ENCODE measurements around the gene UMAD1.

Gene UMAD1

GRCh38 chr7:7869651-7870050 lies 229.1 kb downstream of the UMAD1 start:
- Mint-ChIP-seq H3K4me1 (ENCODE audit: low read depth) (no peaks in the 10 kb centered on the region), H3K4me3 (no peak overlapping the region), H3K27me3 (no peaks in the 10 kb centered on the region), H3K9me3 (no peaks in the 10 kb centered on the region), H3K36me3 (ENCODE audit: low read depth) (peaks cover 7% of the 10 kb centered on the region), H3K27ac (no peak overlapping the region)
- no peak for DNase-seq

- no peak for DNase-seq
- no peaks in the 10 kb centered on the region for H3K4me1 Mint-ChIP-seq (ENCODE audit: low read depth)
- no peak overlapping the region for H3K4me3 Mint-ChIP-seq
- no peaks in the 10 kb centered on the region for H3K9me3 Mint-ChIP-seq
- no peak overlapping the region for H3K27ac Mint-ChIP-seq
- peaks cover 10% of the 10 kb centered on the region for H3K36me3 Mint-ChIP-seq (ENCODE audit: low read depth)
- no peaks in the 10 kb centered on the region for H3K27me3 Mint-ChIP-seq
These were observed 230.0 kb downstream of the UMAD1 start for GRCh38 chr7:7870555-7870954.

- no peaks in the 10 kb centered on the region for H3K9me3 Mint-ChIP-seq
- no peaks in the 10 kb centered on the region for H3K4me1 Mint-ChIP-seq (ENCODE audit: low read depth)
- no peak overlapping the region for H3K4me3 Mint-ChIP-seq
- peaks cover 16% of the 10 kb centered on the region for H3K36me3 Mint-ChIP-seq (ENCODE audit: low read depth)
- no peaks in the 10 kb centered on the region for H3K27me3 Mint-ChIP-seq
- DNase-seq, result no peak
- no peak overlapping the region for H3K27ac Mint-ChIP-seq
These were observed 235.9 kb downstream of the UMAD1 start for GRCh38 chr7:7876419-7876818.

DNA sequence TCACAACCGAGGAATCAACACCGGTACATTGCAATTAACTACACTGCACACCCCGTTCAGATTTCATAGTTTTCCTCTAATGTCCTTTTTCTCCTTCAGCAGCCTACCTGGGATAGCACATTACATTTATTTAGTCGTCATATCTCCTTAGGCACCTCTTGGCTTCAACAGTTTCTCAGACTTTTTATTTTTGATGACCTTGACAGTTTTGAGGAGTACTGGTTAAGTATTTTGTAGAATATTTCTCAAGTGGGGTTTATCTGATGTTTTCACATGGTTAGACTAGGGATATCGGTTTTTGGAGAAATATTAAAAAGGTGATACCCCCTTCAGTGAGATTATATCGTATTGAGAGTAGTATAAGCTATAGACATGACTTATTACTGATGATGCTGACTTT lies 241.0 kb downstream of the UMAD1 start:
- Mint-ChIP-seq H3K36me3 (ENCODE audit: low read depth) (peaks cover 6% of the 10 kb centered on the region), H3K27ac (no peak overlapping the region), H3K27me3 (no peaks in the 10 kb centered on the region), H3K9me3 (no peaks in the 10 kb centered on the region), H3K4me3 (no peak overlapping the region), H3K4me1 (ENCODE audit: low read depth) (no peaks in the 10 kb centered on the region)
- no peak for DNase-seq

GRCh38 chr7:7882888-7883287 lies 242.3 kb downstream of the UMAD1 start:
- H3K4me3 Mint-ChIP-seq, result no peak overlapping the region
- no peaks in the 10 kb centered on the region for H3K4me1 Mint-ChIP-seq (ENCODE audit: low read depth)
- DNase-seq, result no peak
- no peaks in the 10 kb centered on the region for H3K27me3 Mint-ChIP-seq
- H3K36me3 Mint-ChIP-seq (ENCODE audit: low read depth), result peaks cover 4% of the 10 kb centered on the region
- no peaks in the 10 kb centered on the region for H3K9me3 Mint-ChIP-seq
- no peak overlapping the region for H3K27ac Mint-ChIP-seq

GRCh38 chr7:7883394-7883793 lies 242.8 kb downstream of the UMAD1 start:
- Mint-ChIP-seq H3K36me3 (ENCODE audit: low read depth) (no peaks in the 10 kb centered on the region), H3K27me3 (no peaks in the 10 kb centered on the region), H3K4me3 (no peak overlapping the region), H3K9me3 (no peaks in the 10 kb centered on the region), H3K4me1 (ENCODE audit: low read depth) (no peaks in the 10 kb centered on the region), H3K27ac (no peak overlapping the region)
- no peak for DNase-seq

GRCh38 chr7:7884855-7885254 lies 244.3 kb downstream of the UMAD1 start:
- Mint-ChIP-seq H3K27me3 (no peaks in the 10 kb centered on the region), H3K4me3 (no peak overlapping the region), H3K9me3 (no peaks in the 10 kb centered on the region), H3K4me1 (ENCODE audit: low read depth) (no peaks in the 10 kb centered on the region), H3K36me3 (ENCODE audit: low read depth) (no peaks in the 10 kb centered on the region), H3K27ac (no peak overlapping the region)
- DNase-seq, result no peak

DNA sequence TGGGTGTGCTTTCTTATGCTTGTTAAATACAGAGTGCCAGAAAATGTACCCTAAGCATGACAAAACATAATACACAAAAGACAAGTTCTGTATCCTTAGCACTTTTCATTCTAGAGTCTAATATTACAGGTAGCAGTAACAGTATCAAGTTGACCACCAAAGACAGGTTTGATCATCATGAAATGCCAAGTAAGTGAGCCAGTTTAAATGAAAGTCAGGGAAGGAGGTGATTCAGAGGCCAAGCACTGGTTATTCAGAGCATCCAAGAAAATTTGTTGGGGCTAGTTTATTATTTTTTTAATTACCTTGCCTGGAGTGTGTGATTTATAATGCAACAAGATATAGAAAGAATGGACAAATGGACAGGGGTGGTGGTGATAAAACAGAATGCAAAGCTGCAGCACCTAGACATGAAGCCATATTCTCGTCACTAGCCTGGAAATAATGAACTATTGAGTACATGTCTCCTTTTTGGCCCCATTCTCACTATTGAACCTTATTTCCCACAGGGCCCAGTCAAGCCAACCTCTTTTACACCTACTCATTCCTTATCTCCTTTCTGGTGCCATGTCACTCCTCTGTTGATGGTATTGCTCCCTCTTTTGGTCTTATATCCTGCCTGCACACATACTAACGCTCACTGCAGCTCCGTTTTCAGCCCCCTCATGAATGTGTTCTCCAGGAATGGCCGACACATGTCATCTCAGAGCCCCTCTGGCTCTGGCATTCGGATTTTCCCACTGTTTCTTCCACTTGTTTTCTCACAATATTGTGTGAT lies 249.4 kb downstream of the UMAD1 start:
- no peaks in the 10 kb centered on the region for H3K36me3 Mint-ChIP-seq (ENCODE audit: low read depth)
- H3K9me3 Mint-ChIP-seq, result no peaks in the 10 kb centered on the region
- H3K27me3 Mint-ChIP-seq, result no peaks in the 10 kb centered on the region
- no peak overlapping the region for H3K4me3 Mint-ChIP-seq
- H3K4me1 Mint-ChIP-seq (ENCODE audit: low read depth), result no peaks in the 10 kb centered on the region
- H3K27ac Mint-ChIP-seq, result no peak overlapping the region
- no peak for DNase-seq

DNA sequence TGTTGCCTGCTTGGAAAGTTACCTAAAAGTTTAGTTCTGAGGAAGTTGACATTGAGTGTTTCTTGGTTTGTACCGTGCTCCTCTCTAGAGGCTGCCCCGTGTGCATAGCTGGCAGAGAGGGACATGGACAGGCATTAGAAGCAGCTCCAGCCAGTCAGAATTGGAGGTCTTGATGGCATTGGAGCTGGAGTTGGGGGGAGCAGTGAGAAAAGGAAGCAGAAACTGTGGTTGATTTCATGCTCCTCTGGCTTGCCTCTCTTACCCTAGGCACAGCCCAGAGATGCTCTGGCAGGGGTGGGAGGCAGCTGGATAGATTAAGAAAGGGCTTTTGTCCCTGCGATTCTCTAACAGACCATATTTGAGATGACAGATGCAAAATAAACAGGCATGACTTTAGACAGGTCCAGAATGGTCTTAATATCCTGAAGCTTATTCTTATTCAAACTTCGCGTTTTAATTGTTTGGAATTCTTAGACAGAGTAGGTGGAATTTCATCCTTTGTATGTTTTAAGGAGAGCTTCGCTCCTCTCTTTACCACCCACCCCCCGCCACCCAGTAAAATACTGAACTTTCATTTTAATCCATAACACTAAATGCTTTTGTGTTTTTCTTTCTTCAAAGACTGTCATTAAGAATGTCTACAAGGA lies 254.6 kb downstream of the UMAD1 start:
- Mint-ChIP-seq H3K9me3 (no peaks in the 10 kb centered on the region), H3K4me1 (ENCODE audit: low read depth) (no peaks in the 10 kb centered on the region), H3K36me3 (ENCODE audit: low read depth) (no peaks in the 10 kb centered on the region), H3K27ac (no peak overlapping the region), H3K4me3 (no peak overlapping the region), H3K27me3 (no peaks in the 10 kb centered on the region)
- no peak for DNase-seq

DNA sequence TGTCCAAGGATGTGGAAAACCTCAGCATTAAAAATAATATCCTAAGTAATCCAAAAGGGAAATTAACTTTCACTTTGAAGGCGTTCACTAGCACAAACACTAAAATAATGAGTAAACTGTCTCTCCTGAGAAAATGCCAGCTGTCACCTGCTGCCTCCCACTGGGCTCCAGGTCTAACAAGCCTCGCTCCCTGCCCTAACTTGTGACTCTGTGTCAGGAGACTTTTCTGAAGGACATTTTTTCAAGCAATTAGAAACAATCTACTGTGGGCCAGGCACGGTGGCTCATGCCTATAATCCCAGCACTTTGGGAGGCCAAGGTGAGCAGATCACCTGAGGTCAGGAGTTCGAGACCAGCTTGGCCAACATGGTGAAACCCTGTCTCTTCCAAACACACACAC lies 255.2 kb downstream of the UMAD1 start:
- H3K9me3 Mint-ChIP-seq, result no peaks in the 10 kb centered on the region
- H3K27me3 Mint-ChIP-seq, result no peaks in the 10 kb centered on the region
- no peak overlapping the region for H3K4me3 Mint-ChIP-seq
- H3K36me3 Mint-ChIP-seq (ENCODE audit: low read depth), result no peaks in the 10 kb centered on the region
- no peaks in the 10 kb centered on the region for H3K4me1 Mint-ChIP-seq (ENCODE audit: low read depth)
- no peak for DNase-seq
- H3K27ac Mint-ChIP-seq, result no peak overlapping the region

DNA sequence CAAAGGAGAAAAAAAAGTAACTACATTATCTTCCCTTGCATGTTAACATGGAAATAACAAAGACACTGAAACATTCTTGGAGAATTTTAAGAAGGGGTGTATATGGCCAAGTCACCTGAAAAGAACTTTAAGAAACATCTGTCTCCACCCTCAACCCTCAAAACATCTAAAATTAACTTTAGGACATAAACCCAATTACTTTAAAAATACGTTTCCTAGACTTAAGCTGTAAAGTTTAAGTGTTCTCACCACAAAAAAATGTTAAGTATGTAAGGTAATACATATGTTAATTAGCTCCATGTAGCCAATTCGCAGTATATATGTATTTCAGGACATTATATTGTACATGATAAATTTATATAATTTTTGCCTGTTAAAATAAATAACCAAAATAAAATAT lies 257.0 kb downstream of the UMAD1 start:
- no peaks in the 10 kb centered on the region for H3K27me3 Mint-ChIP-seq
- no peak overlapping the region for H3K4me3 Mint-ChIP-seq
- no peak overlapping the region for H3K27ac Mint-ChIP-seq
- no peaks in the 10 kb centered on the region for H3K9me3 Mint-ChIP-seq
- DNase-seq, result no peak
- peaks cover 2% of the 10 kb centered on the region for H3K4me1 Mint-ChIP-seq (ENCODE audit: low read depth)
- no peaks in the 10 kb centered on the region for H3K36me3 Mint-ChIP-seq (ENCODE audit: low read depth)

DNA sequence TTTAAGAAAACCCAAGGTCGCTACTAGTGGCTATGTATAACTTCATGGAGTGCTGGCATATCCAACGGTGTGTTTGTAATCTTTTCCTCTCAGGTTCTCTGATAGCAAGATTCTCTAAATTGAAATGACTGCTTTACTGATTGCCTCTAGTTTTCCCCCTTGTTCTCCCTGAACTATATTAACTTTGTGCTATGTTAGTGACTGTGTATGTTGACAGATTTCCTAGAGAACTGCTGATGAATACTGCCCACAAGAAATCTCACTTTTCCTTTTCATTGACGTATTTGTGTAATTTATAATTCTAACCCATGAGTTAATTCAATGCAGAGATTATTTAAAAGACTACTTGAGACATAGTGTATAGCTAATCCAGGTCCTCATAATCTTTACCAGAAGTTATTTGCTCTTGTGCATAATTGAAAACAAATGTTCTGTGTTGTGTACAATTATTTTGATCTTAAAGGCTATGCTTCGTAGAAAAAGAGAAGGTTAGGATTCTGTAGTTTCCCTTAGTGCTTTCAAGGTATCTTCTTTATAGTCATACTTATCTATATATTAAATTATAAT lies 257.5 kb downstream of the UMAD1 start:
- H3K27ac Mint-ChIP-seq, result no peak overlapping the region
- H3K9me3 Mint-ChIP-seq, result no peaks in the 10 kb centered on the region
- H3K27me3 Mint-ChIP-seq, result no peaks in the 10 kb centered on the region
- DNase-seq, result no peak
- no peak overlapping the region for H3K4me3 Mint-ChIP-seq
- no peaks in the 10 kb centered on the region for H3K36me3 Mint-ChIP-seq (ENCODE audit: low read depth)
- H3K4me1 Mint-ChIP-seq (ENCODE audit: low read depth), result peaks cover 7% of the 10 kb centered on the region

- DNase-seq, result no peak
- Mint-ChIP-seq H3K9me3 (peaks cover 4% of the 10 kb centered on the region), H3K36me3 (ENCODE audit: low read depth) (no peaks in the 10 kb centered on the region), H3K27me3 (no peaks in the 10 kb centered on the region), H3K27ac (no peak overlapping the region), H3K4me1 (ENCODE audit: low read depth) (peaks cover 11% of the 10 kb centered on the region), H3K4me3 (no peak overlapping the region)
These were observed 262.3 kb downstream of the UMAD1 start for GRCh38 chr7:7902845-7903244.

- Mint-ChIP-seq H3K4me3 (no peak overlapping the region), H3K27me3 (no peaks in the 10 kb centered on the region), H3K9me3 (peaks cover 4% of the 10 kb centered on the region), H3K4me1 (ENCODE audit: low read depth) (peaks cover 10% of the 10 kb centered on the region), H3K27ac (no peak overlapping the region), H3K36me3 (ENCODE audit: low read depth) (no peaks in the 10 kb centered on the region)
- DNase-seq, result no peak
These were observed 266.8 kb downstream of the UMAD1 start for GRCh38 chr7:7907306-7907705.

- H3K4me3 Mint-ChIP-seq, result no peak overlapping the region
- no peak overlapping the region for H3K27ac Mint-ChIP-seq
- peaks cover 4% of the 10 kb centered on the region for H3K4me1 Mint-ChIP-seq (ENCODE audit: low read depth)
- H3K27me3 Mint-ChIP-seq, result no peaks in the 10 kb centered on the region
- DNase-seq, result no peak
- H3K36me3 Mint-ChIP-seq (ENCODE audit: low read depth), result no peaks in the 10 kb centered on the region
- H3K9me3 Mint-ChIP-seq, result peaks cover 4% of the 10 kb centered on the region
These were observed 268.1 kb downstream of the UMAD1 start for GRCh38 chr7:7908622-7909145.

Data from activated T-cell treated with anti-CD3 and anti-CD28 coated beads, Interleukin-2, amount 50 U/mL, for 24 hours (primary cell).